ENCODE data around the gene OCLN.
A peak's percentile ranks its signal among the peaks of the same experiment; 100 is the strongest.
"Not testable (repeated sequence)": the region's sequence is repeated elsewhere in the genome, so short reads cannot be mapped to it uniquely, and the experiment has no call there.

The OCLN gene

GRCh38 chr5:69491838-69492390, 676 bp upstream of the OCLN start:
- peak in 1 of 2 experiments; percentile 58 for DNase-seq

DNA sequence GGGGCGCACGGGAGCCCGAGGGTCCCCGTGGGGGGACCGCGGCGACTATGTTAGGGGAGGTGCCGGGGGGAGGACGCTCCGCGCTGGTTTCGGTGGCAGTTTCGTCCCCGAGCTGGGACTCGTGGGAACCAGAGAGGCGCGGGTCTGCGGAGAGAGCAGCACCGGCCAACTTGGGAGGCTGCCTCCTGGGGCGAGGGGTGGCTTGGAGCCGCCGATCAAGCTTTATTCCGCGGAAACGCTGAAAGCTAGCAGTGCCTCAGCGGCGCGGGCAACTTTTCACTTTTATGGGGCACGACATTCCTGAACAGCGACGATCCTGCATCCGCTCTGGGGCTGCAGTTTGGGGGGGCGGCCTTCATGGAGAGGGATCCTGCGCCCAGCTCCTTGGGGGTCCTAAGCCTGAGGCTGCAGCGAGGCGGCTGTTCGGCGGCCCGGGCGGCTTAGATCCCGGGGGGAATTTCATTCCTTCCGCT, 369 bp downstream of the OCLN start:
- DNase-seq: peak in 1 of 2 experiments; percentile 47

GRCh38 chr5:69493396-69494133, 975 bp downstream of the OCLN start:
- peak; percentile 54 to 56 for DNase-seq

GRCh38 chr5:69494452-69494851, 1.9 kb downstream of the OCLN start:
- no peak for DNase-seq

DNA sequence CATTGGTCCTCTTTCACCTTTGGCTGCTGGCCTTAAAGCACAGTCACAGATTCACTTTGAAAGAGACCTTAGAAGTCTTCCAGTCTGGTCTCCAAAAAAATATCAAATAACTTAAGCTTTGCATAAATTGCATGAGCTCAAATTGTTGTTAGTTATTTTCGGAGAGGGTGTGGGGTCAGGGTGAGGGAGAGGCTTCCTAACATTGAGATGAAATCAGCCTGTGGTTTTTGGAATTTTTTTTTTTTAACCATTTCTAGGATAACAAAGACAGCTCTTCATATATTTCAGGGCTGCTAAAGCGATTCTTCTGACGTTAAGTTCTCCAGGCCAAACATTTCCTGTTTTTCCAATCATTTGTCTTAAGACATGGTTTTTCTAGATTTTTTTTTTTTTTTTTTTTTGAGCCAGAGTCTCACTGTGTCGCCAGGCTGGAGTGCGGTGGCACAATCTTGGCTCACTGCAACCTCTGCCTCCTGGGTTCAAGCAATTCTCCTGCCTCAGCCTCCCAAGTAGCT, 4.5 kb downstream of the OCLN start:
- DNase-seq: no peak

- no peak for DNase-seq
Observed at GRCh38 chr5:69498384-69498783, 5.8 kb downstream of the OCLN start.

DNA sequence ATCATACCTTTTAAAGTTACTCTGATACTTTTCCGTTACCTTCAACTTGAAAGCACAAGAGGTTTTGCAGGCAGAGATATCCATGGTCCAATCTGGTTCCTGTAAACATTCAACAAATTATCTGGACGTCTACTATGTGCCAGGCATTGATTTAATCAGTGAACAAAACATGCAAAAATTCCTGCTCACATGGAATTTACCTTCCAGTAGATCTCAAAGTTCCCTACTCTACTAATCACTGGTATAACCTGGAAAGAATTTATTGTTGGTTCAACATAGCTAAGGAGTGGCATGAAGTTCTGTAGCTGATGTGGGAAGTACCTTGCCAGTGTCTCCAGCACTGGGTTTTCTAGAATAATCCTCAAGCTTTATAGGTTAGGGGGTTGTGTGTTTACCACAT, 9.8 kb downstream of the OCLN start:
- peak in 1 of 2 experiments; percentile 60 for DNase-seq

GRCh38 chr5:69502767-69503488, 10.3 kb downstream of the OCLN start:
- DNase-seq: peak in 1 of 2 experiments; percentile 78

DNA sequence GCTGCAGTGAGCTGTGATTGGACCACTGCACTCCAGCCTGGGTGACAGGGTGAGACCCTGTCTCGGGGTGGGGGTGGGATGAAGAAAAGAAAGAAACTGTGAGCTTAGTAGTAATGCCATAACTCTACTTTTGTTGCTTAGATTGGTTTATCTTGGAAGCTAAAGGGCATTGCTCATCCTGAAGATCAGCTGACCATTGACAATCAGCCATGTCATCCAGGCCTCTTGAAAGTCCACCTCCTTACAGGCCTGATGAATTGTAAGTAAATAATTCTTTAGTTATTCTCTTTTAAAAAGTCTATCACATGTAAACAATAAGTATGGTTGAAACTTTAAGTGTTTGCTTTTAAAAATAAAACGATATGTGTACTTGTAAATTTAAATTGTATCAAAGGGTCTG, 11.4 kb downstream of the OCLN start:
- no peak for DNase-seq

DNA sequence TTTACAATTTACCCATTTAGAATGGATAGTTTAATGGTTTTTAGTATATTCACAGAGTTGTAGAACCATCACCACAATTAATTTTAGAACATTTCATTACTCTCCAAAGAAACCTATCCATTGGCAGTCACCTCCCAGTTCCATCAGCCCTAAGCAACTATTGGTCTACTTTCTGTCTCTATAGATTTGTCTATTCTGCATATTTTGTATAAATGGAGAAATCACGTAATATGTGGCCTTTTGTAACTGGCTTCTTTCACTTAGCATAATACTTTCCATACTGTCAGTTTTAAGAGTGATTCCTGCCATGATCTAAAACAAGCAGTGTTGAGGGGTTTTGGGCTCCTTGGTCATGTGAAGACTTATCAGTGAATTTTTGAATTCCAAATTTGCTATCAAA, 12.7 kb downstream of the OCLN start:
- DNase-seq: no peak

DNA sequence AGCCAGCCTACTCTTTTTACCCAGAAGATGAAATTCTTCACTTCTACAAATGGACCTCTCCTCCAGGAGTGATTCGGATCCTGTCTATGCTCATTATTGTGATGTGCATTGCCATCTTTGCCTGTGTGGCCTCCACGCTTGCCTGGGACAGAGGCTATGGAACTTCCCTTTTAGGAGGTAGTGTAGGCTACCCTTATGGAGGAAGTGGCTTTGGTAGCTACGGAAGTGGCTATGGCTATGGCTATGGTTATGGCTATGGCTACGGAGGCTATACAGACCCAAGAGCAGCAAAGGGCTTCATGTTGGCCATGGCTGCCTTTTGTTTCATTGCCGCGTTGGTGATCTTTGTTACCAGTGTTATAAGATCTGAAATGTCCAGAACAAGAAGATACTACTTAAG, 16.6 kb downstream of the OCLN start:
- DNase-seq: no peak

DNA sequence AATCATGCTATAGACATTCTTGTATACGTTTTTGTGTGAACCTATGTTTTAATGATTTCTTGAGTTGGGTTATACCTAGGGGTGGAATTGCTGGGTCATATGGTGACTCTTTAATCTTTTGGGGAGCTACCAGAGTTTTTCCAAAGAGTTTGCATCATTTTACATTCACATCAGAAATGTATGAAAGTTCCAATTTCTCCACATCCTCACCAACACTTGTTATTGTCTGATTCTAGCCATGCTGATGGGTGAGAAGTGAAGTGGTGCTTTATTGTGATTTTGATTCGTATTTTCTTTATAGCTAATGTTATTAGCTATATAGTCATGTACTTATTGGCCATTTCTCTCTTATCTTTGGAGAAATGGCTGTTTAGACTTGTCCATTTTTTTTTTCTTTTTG, 18.1 kb downstream of the OCLN start:
- DNase-seq: no peak

DNA sequence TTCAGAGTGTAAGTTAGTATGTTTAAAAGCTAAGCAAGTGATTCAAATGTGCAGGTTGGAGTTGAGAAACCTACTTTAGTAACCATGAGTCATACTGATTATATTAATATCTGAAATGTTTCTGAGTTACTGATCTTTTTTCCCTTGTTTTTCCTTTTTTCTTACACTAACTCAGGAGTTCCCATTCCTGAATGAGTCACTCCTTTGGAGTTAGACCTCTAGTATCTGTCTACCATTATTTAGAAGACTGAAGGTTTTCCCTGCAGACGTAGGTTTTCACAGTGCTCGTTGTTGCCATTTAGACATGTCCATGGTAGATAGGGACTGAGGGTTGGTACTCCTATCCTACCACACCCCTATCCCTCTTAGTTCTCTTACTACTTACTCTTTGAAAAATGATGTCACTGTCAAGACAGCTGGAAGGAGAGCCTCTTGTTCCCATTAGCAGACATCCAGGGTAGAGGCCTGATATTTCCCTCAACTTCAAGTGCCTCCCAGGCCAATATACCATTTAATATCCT, 20.2 kb downstream of the OCLN start:
- no peak for DNase-seq

GRCh38 chr5:69515570-69515969, 23.0 kb downstream of the OCLN start:
- not testable (repeated sequence) for DNase-seq

DNA sequence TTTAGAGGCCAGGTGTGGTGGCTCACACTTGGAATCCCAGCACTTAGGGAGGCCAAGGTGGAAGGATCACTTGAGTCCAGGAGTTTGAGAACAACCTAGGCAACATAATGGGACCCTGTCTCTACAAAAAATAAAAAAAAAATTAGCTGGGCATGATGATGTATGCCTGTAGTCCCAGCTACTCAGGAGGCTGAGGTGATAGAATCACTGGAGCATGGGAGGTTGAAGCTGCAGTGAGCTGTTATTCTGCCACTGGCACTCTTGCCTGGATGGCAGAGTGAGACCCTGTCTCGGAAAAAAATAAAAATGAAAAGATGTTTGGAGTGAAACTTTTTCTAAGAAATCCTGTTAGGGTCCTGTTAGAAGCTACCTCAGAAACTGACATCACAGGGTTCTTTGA, 24.2 kb downstream of the OCLN start:
- DNase-seq: no peak

DNA sequence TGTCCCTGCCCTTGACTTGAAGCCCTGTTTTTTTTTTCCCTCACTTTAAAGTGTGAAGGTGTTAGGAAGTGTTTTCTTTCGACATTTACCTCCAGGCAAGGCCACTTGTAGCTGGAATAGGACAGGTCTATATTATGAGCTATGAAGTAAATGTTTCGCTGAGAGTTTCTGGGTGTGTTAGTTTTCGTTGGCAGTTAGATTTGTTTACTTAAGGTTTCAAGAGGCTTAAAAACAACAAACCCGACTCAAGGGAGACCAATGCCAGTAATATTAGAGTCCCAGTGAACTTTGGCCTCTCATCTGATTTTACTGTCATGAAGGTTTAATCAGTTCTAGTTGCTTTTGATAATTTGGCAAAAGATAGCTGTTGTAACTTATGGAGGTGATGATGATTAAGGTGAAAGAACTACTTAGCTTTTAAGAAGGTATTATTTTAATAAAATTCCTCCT, 25.2 kb downstream of the OCLN start:
- peak in 1 of 2 experiments; percentile 22 for DNase-seq

- no peak for DNase-seq
Observed at GRCh38 chr5:69519285-69519684, 26.7 kb downstream of the OCLN start.

- no peak for DNase-seq
Observed at GRCh38 chr5:69522035-69522434, 29.4 kb downstream of the OCLN start.

DNA sequence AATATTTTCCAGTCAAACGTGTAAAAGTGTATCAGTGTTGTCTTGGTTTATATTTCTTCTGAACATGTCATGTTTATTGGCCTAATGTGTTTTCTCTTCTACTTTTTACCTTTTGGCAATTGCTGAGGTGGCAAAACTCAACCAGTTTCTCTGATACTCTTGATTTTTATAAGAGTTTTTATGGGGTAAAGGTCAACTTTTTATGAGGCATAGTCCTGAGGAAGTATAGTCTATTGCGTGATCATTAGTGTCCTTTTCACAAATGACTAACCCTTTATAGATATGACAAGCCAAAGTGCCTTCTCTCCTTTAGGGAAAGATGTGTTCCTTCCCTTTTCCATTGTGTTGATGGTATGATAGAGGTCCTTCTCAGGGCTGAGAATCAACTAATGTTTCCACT, 32.9 kb downstream of the OCLN start:
- DNase-seq: no peak

DNA sequence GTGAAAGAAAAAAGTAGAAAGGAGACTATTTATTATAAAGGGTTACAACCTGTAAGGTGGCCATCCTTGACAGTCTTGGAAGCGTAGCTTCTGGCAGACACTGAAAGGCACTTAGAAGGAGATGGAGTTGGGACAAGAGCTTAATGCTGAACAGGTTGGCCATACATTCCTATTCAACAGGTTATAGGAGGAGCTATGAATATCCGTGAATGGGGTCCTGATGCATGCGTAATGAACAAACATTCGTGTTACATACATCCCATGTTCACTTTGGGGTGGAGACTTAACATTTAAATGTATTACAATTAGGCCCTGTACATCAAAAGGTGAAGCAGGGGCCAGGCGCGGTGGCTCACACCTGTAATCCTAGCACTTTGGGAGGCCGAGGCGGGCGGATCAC, 34.1 kb downstream of the OCLN start:
- DNase-seq: no peak

- DNase-seq: no peak
Observed at GRCh38 chr5:69527128-69527770, 34.7 kb downstream of the OCLN start.

GRCh38 chr5:69528035-69528434, 35.4 kb downstream of the OCLN start:
- DNase-seq: no peak

GRCh38 chr5:69528609-69529008, 36.0 kb downstream of the OCLN start:
- no peak for DNase-seq
